Urothelium cell line (cell line): ENCODE measurements around the gene MAP4K2.

Experiments used
- DNase-seq: peaks from one replicate; pipeline ENCODE4 v3.0.0; 2011; ENCODE audit warnings: low spot score, mixed read lengths
- FAIRE-seq: peaks from 2 replicates; lab custom pipeline; 2011; peaks lifted over from hg19 to GRCh38; lab: Jason Lieb, UNC

Gene MAP4K2

GRCh38 chr11:64793271-64794160 is 9.5 kb downstream of the MAP4K2 start:
- FAIRE-seq = no peak
- no peak for DNase-seq

- DNase-seq (no peak), FAIRE-seq (no peak)
These were observed 10.5 kb downstream of the MAP4K2 start for GRCh38 chr11:64792482-64792881.

- no peak for FAIRE-seq
- DNase-seq = no peak
These were observed 11.2 kb downstream of the MAP4K2 start for GRCh38 chr11:64791781-64792291.

GRCh38 chr11:64790205-64791095 is 12.6 kb downstream of the MAP4K2 start:
- DNase-seq (no peak), FAIRE-seq (no peak)

GRCh38 chr11:64789331-64790204 is 13.4 kb downstream of the MAP4K2 start:
- FAIRE-seq = no peak

GRCh38 chr11:64788321-64789215 is 14.4 kb downstream of the MAP4K2 start:
- DNase-seq = no peak
- FAIRE-seq = no peak

More at GRCh38 chr11:64789331-64790204, 13.4 kb downstream of the MAP4K2 start:
- DNase-seq = no peak

GRCh38 chr11:64787526-64788320 is 15.3 kb downstream of the MAP4K2 start:
- DNase-seq = peak; percentile 42
- no peak for FAIRE-seq

- DNase-seq (no peak), FAIRE-seq (no peak)
These were observed 16.7 kb downstream of the MAP4K2 start for GRCh38 chr11:64786308-64786707.

- DNase-seq = no peak
- FAIRE-seq = no peak
These were observed 18.0 kb downstream of the MAP4K2 start for GRCh38 chr11:64784813-64785581.

GRCh38 chr11:64778473-64779298 is 24.3 kb downstream of the MAP4K2 start, which contains the start of gene SF1:
Gene SF1, minus strand, starts transcription at chr11:64778542. Its CDS starts 150 bp downstream, at chr11:64778392.
- FAIRE-seq (peak; percentile 61), DNase-seq (peak; percentile 99)

- DNase-seq (no peak), FAIRE-seq (no peak)
These were observed 24.9 kb downstream of the MAP4K2 start for GRCh38 chr11:64778223-64778472.

- FAIRE-seq (no peak), DNase-seq (peak; percentile 96)
These were observed 25.4 kb downstream of the MAP4K2 start for GRCh38 chr11:64777449-64778222.

GRCh38 chr11:64776875-64777274 is 26.1 kb downstream of the MAP4K2 start:
- DNase-seq = no peak
- FAIRE-seq = no peak

- FAIRE-seq (no peak), DNase-seq (no peak)
These were observed 26.6 kb downstream of the MAP4K2 start for GRCh38 chr11:64776425-64776824.

- DNase-seq (no peak), FAIRE-seq (no peak)
These were observed 28.9 kb downstream of the MAP4K2 start for GRCh38 chr11:64774144-64774543.

GRCh38 chr11:64772303-64773018 is 30.6 kb downstream of the MAP4K2 start:
- FAIRE-seq = no peak
- DNase-seq = no peak
